ENCODE results near the gene CMTR1. TPM values are rescaled to one million over a fixed set of nuclear protein-coding genes. Genes with fewer than 3 reads are reported as not detected.

The CMTR1 gene
- polyA plus RNA-seq, 1 experiment = 25.1 TPM

- TF ChIP-seq CTCF (IDR thresholded peaks at IDR 0.05; ENCODE audit: low read depth, low read length) = no peak
- no peak overlapping the region for H3K4me3 ChIP-seq (ENCODE audit: low read depth, low read length)
- H3K9me3 ChIP-seq (ENCODE audit: control insufficient read depth, insufficient read depth, low read length) = no peaks in the 10 kb centered on the region
- no peak for DNase-seq (ENCODE audit: low read depth, low spot score)
- ChIA-PET CTCF (no interaction called here), POLR2A (no interaction called here)
- H3K27ac ChIP-seq (ENCODE audit: low read depth, low read length) = no peak overlapping the region
- peaks cover 14% of the 10 kb centered on the region for H3K27me3 ChIP-seq (ENCODE audit: control insufficient read depth, insufficient read depth, low read length)
Observed at GRCh38 chr6:37406726-37407341, 26.2 kb upstream of the CMTR1 start.

- no peak for TF ChIP-seq CTCF (IDR thresholded peaks at IDR 0.05; ENCODE audit: low read depth, low read length)
- H3K9me3 ChIP-seq (ENCODE audit: control insufficient read depth, insufficient read depth, low read length) = no peaks in the 10 kb centered on the region
- H3K27me3 ChIP-seq (ENCODE audit: control insufficient read depth, insufficient read depth, low read length) = peaks cover 14% of the 10 kb centered on the region
- POLR2A ChIA-PET = no interaction called here
- H3K27ac ChIP-seq (ENCODE audit: low read depth, low read length) = no peak overlapping the region
- no peak for DNase-seq (ENCODE audit: low read depth, low spot score)
- CTCF ChIA-PET = no interaction called here
- no peak overlapping the region for H3K4me3 ChIP-seq (ENCODE audit: low read depth, low read length)
Observed at GRCh38 chr6:37407948-37408347, 25.1 kb upstream of the CMTR1 start.

GRCh38 chr6:37409501-37409900 lies 23.5 kb upstream of the CMTR1 start:
- Histone ChIP-seq H3K9me3 (ENCODE audit: control insufficient read depth, insufficient read depth, low read length) (no peaks in the 10 kb centered on the region), H3K4me3 (ENCODE audit: low read depth, low read length) (no peak overlapping the region), H3K27ac (ENCODE audit: low read depth, low read length) (no peak overlapping the region), H3K27me3 (ENCODE audit: control insufficient read depth, insufficient read depth, low read length) (peaks cover 14% of the 10 kb centered on the region)
- DNase-seq (ENCODE audit: low read depth, low spot score) = no peak
- POLR2A ChIA-PET = no interaction called here
- CTCF ChIA-PET = interaction anchor here (0.7 kb wide), 1 partner anchor 599 kb away, joined by 4 read pairs; no protein-coding TSS in a partner anchor
- TF ChIP-seq CTCF (IDR thresholded peaks at IDR 0.05; ENCODE audit: low read depth, low read length) = no peak

- ChIA-PET POLR2A (no interaction called here), CTCF (no interaction called here)
- no peak overlapping the region for H3K27ac ChIP-seq (ENCODE audit: low read depth, low read length)
- no peak for TF ChIP-seq CTCF (IDR thresholded peaks at IDR 0.05; ENCODE audit: low read depth, low read length)
- no peak overlapping the region for H3K4me3 ChIP-seq (ENCODE audit: low read depth, low read length)
- H3K27me3 ChIP-seq (ENCODE audit: control insufficient read depth, insufficient read depth, low read length) = peaks cover 6% of the 10 kb centered on the region
- no peak for DNase-seq (ENCODE audit: low read depth, low spot score)
- H3K9me3 ChIP-seq (ENCODE audit: control insufficient read depth, insufficient read depth, low read length) = no peaks in the 10 kb centered on the region
Observed at GRCh38 chr6:37417393-37417792, 15.6 kb upstream of the CMTR1 start.

GRCh38 chr6:37418722-37419121 lies 14.3 kb upstream of the CMTR1 start:
- TF ChIP-seq CTCF (IDR thresholded peaks at IDR 0.05; ENCODE audit: low read depth, low read length) = no peak
- ChIA-PET CTCF (interaction anchor here (1.6 kb wide), 1 partner anchor 93 kb away, joined by 5 read pairs; no protein-coding TSS in a partner anchor), POLR2A (no interaction called here)
- Histone ChIP-seq H3K9me3 (ENCODE audit: control insufficient read depth, insufficient read depth, low read length) (no peaks in the 10 kb centered on the region), H3K27ac (ENCODE audit: low read depth, low read length) (no peak overlapping the region), H3K4me3 (ENCODE audit: low read depth, low read length) (no peak overlapping the region), H3K27me3 (ENCODE audit: control insufficient read depth, insufficient read depth, low read length) (peaks cover 6% of the 10 kb centered on the region)
- no peak for DNase-seq (ENCODE audit: low read depth, low spot score)

Data from AG04450 (cell line).